ENCODE data around the gene PRKCA. TPM values are rescaled to one million over a fixed set of nuclear protein-coding genes. Genes with fewer than 3 reads are reported as not detected.

PRKCA gene
- total and polyA plus RNA-seq, 2 donors (not counting 3 experiments of a cell fraction or from before 2014, with no cell fraction given): 7.5 to 34.2 TPM

DNA sequence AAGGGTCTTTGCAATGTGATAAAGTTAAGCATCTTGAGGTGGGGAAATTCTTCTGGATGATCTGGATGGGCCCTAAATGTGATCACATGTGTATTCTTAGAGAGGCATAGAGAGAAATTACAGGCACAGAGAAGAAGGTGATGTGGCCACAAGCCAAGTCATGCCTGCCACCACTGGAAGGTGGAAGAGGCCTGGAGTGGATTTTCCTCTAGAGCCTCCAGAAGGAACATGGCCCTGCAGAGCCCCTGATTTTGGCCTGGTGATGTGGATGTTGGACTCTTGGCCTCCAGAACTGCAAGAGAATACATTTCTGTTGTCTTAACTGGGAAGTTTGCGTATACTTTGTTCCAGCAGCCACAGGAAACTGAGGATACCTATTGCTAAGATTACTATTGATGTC is 375.6 kb downstream of the PRKCA start:
- dilution Hi-C loops (cut with MboI; ENCODE audit: extremely low pct_ligation_motif_present, low sequenced_read_pairs): no loop called here
- H3K9ac ChIP-seq (replicated peaks; ENCODE audit: extremely low read depth, insufficient read depth, low read length): no peak overlapping the region
- H3K36me3 ChIP-seq (ENCODE audit: control insufficient read depth in 2 of 2, extremely low read depth in 1 of 2, insufficient read depth in 2 of 2, low read length in 2 of 2): no peaks in the 10 kb centered on the region

More for the DNA sequence above, 375.6 kb downstream of the PRKCA start:
- H3K9me3 ChIP-seq (replicated peaks; ENCODE audit: control insufficient read depth, insufficient read depth, low read length): no peaks in the 10 kb centered on the region
- ChIA-PET CTCF (no interaction called here), POLR2A (no interaction called here)
- H3K4me2 ChIP-seq (ENCODE audit: insufficient read depth, low read length): no peak overlapping the region
- no peaks in the 10 kb centered on the region for H4K20me1 ChIP-seq (replicated peaks; ENCODE audit: control insufficient read depth, extremely low read depth, insufficient read depth, low read length)
- DNase-seq (ENCODE audit: low read depth, low spot score) (no peak), FAIRE-seq (no peak)
- no TSS peak for BruUV-seq (replicated peaks)
- no peak overlapping the region for H2AFZ ChIP-seq (ENCODE audit: low read depth, low read length)
- no peaks in the 10 kb centered on the region for H3K9me1 ChIP-seq (replicated peaks; ENCODE audit: control insufficient read depth, extremely low read depth, insufficient read depth, low read length)
- no peak overlapping the region for H3K4me3 ChIP-seq (replicated peaks in 1 of 3; ENCODE audit: insufficient read depth in 1 of 3, low read depth in 1 of 3, low read length in 3 of 3)
- no peak overlapping the region for H3K27ac ChIP-seq (ENCODE audit: insufficient read depth, low read depth, low read length)
- H3K79me2 ChIP-seq (ENCODE audit: control insufficient read depth, insufficient read depth, low read length): no peaks in the 10 kb centered on the region
- intact Hi-C loops (cut with micrococcal nuclease): no loop called here
- H3K27me3 ChIP-seq (ENCODE audit: control insufficient read depth in 2 of 2, insufficient read depth in 2 of 2, low read length in 2 of 2): no peaks in the 10 kb centered on the region
- H3K4me1 ChIP-seq (ENCODE audit: control insufficient read depth, extremely low read depth, insufficient read depth, low read length): peaks cover 2% of the 10 kb centered on the region
- TF ChIP-seq JUN (IDR thresholded peaks at IDR 0.05; ENCODE audit: borderline replicate concordance, insufficient read depth, insufficient read length, low read depth): no peak
- no peak for TF ChIP-seq GATA2 (IDR thresholded peaks at IDR 0.05; ENCODE audit: insufficient read depth, insufficient read length, low read depth, low read length)
- no peak for TF ChIP-seq MYC (IDR thresholded peaks at IDR 0.05; ENCODE audit: low read depth, low read length)
- TF ChIP-seq, protein P1, sequence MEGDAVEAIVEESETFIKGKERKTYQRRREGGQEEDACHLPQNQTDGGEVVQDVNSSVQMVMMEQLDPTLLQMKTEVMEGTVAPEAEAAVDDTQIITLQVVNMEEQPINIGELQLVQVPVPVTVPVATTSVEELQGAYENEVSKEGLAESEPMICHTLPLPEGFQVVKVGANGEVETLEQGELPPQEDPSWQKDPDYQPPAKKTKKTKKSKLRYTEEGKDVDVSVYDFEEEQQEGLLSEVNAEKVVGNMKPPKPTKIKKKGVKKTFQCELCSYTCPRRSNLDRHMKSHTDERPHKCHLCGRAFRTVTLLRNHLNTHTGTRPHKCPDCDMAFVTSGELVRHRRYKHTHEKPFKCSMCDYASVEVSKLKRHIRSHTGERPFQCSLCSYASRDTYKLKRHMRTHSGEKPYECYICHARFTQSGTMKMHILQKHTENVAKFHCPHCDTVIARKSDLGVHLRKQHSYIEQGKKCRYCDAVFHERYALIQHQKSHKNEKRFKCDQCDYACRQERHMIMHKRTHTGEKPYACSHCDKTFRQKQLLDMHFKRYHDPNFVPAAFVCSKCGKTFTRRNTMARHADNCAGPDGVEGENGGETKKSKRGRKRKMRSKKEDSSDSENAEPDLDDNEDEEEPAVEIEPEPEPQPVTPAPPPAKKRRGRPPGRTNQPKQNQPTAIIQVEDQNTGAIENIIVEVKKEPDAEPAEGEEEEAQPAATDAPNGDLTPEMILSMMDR (IDR thresholded peaks at IDR 0.05; ENCODE audit: extremely low read depth in 1 of 2, insufficient read depth in 1 of 2, low read depth in 1 of 2, low read length in 2 of 2): no peak
- no peak for TF ChIP-seq EZH2 (IDR thresholded peaks at IDR 0.05; ENCODE audit: borderline replicate concordance, low read depth, low read length, severe bottlenecking)
- TF ChIP-seq, protein P2, sequence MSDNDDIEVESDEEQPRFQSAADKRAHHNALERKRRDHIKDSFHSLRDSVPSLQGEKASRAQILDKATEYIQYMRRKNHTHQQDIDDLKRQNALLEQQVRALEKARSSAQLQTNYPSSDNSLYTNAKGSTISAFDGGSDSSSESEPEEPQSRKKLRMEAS (IDR thresholded peaks at IDR 0.05; ENCODE audit: insufficient read depth, insufficient read length): no peak
- TF ChIP-seq POLR2A (IDR thresholded peaks at IDR 0.05; ENCODE audit: low read depth, low read length): no peak
- no peak for TF ChIP-seq POLR2AphosphoS5 (IDR thresholded peaks at IDR 0.05; ENCODE audit: insufficient read depth, low read depth, low read length)
- TF ChIP-seq FOS (IDR thresholded peaks at IDR 0.05; ENCODE audit: borderline replicate concordance, insufficient read depth, low read length): no peak

All from endothelial cell of umbilical vein (primary cell).